ENCODE measurements around the gene ZNF662. TPM values are rescaled to one million over a fixed set of nuclear protein-coding genes. Genes with fewer than 3 reads are reported as not detected.

The ZNF662 gene
- total and polyA plus RNA-seq, 2 of the 13 experiments (the other 11 are each of a cell fraction or from before 2014, with no cell fraction given): not detected

DNA sequence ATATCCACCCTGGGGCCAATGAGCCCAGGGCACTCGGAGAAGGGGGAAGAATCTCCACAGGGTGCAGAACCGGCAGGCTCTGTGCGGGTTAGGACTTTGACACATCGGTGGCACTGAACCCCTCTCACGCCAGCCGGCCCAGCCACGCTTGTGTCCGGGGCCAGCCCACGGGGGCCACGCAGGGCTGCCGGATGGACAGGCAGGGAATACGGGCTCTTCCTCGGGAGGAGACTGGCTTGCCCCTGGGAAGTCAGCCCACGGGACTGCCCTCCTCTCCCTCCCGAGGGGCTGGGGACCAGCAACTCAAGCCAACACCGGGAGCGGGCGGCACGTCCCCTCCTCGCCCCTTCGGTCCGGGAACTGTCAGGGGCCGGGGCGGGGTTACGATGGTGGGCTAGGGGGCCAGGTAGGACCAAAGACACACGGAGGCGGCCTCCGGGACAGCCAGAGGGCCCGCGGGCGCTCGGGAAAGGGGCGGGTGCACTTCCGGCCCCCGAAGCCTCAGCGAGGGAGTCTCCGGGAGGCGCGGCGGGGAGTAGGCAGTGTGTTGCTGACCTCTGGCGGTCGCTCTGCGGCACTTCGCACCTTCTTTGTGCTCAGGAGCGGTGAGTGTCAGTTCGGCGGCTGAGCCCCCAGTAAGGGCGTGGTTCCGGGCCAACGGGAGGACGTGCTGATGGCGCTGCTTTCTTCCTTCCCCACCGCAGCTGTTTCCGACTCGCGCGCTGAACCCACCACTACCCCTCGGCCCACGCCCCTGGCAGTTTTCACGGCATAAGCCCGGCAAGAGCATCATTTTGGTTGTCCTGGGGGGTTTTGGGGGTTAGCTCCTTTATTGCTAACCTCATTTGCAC is 25.1 kb upstream of the ZNF662 start (continued):
- no peak for TF ChIP-seq GLMP (CRISPR knock-in tag; IDR thresholded peaks at IDR 0.05; ENCODE audit: borderline replicate concordance)
- TF ChIP-seq ZBTB38 (CRISPR knock-in tag; IDR thresholded peaks at IDR 0.05): peak; percentile 72
- no peak for TF ChIP-seq ZEB1 (IDR thresholded peaks at IDR 0.05; ENCODE audit: insufficient replicate concordance, low read depth)
- no peak for TF ChIP-seq ZNF256 (CRISPR knock-in tag; conservative IDR thresholded peaks at IDR 0.05)
- TF ChIP-seq, protein P1, sequence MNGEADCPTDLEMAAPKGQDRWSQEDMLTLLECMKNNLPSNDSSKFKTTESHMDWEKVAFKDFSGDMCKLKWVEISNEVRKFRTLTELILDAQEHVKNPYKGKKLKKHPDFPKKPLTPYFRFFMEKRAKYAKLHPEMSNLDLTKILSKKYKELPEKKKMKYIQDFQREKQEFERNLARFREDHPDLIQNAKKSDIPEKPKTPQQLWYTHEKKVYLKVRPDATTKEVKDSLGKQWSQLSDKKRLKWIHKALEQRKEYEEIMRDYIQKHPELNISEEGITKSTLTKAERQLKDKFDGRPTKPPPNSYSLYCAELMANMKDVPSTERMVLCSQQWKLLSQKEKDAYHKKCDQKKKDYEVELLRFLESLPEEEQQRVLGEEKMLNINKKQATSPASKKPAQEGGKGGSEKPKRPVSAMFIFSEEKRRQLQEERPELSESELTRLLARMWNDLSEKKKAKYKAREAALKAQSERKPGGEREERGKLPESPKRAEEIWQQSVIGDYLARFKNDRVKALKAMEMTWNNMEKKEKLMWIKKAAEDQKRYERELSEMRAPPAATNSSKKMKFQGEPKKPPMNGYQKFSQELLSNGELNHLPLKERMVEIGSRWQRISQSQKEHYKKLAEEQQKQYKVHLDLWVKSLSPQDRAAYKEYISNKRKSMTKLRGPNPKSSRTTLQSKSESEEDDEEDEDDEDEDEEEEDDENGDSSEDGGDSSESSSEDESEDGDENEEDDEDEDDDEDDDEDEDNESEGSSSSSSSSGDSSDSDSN (CRISPR knock-in tag; IDR thresholded peaks at IDR 0.05): peak; percentile 36
- TF ChIP-seq, protein P2, sequence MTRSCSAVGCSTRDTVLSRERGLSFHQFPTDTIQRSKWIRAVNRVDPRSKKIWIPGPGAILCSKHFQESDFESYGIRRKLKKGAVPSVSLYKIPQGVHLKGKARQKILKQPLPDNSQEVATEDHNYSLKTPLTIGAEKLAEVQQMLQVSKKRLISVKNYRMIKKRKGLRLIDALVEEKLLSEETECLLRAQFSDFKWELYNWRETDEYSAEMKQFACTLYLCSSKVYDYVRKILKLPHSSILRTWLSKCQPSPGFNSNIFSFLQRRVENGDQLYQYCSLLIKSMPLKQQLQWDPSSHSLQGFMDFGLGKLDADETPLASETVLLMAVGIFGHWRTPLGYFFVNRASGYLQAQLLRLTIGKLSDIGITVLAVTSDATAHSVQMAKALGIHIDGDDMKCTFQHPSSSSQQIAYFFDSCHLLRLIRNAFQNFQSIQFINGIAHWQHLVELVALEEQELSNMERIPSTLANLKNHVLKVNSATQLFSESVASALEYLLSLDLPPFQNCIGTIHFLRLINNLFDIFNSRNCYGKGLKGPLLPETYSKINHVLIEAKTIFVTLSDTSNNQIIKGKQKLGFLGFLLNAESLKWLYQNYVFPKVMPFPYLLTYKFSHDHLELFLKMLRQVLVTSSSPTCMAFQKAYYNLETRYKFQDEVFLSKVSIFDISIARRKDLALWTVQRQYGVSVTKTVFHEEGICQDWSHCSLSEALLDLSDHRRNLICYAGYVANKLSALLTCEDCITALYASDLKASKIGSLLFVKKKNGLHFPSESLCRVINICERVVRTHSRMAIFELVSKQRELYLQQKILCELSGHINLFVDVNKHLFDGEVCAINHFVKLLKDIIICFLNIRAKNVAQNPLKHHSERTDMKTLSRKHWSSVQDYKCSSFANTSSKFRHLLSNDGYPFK (CRISPR knock-in tag; IDR thresholded peaks at IDR 0.05; ENCODE audit: borderline replicate concordance): peak; percentile 67; the same call in 1 of the 2 replicates
- no peak for TF ChIP-seq NR3C1 (CRISPR knock-in tag; IDR thresholded peaks at IDR 0.05)
- TF ChIP-seq, protein P3, sequence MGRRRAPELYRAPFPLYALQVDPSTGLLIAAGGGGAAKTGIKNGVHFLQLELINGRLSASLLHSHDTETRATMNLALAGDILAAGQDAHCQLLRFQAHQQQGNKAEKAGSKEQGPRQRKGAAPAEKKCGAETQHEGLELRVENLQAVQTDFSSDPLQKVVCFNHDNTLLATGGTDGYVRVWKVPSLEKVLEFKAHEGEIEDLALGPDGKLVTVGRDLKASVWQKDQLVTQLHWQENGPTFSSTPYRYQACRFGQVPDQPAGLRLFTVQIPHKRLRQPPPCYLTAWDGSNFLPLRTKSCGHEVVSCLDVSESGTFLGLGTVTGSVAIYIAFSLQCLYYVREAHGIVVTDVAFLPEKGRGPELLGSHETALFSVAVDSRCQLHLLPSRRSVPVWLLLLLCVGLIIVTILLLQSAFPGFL (CRISPR knock-in tag; IDR thresholded peaks at IDR 0.05): no peak
- TF ChIP-seq ZNF772 (CRISPR knock-in tag; IDR thresholded peaks at IDR 0.05): 0 out of 2 replicates have a peak, but pooled peaks have one; percentile 39
- TF ChIP-seq CHD2 (IDR thresholded peaks at IDR 0.05; ENCODE audit: low read depth, low read length): no peak
- TF ChIP-seq MYC (CRISPR knock-in tag; IDR thresholded peaks at IDR 0.05; ENCODE audit: borderline replicate concordance): 0 out of 2 replicates have a peak, but pooled peaks have one; percentile 28
- TF ChIP-seq, protein P4, sequence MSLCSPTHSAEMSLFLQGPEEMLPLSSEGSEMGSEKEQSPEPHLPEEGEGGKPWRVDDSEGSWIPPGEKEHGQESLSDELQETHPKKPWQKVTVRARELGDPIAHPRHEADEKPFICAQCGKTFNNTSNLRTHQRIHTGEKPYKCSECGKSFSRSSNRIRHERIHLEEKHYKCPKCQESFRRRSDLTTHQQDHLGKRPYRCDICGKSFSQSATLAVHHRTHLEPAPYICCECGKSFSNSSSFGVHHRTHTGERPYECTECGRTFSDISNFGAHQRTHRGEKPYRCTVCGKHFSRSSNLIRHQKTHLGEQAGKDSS (CRISPR knock-in tag; IDR thresholded peaks at IDR 0.05; ENCODE audit: borderline replicate concordance, low read depth): peak; percentile 43; the same call in 1 of the 2 replicates
- 0 out of 2 replicates have a peak, but pooled peaks have one; percentile 23 for TF ChIP-seq KDM4B (CRISPR knock-in tag; IDR thresholded peaks at IDR 0.05)
- TF ChIP-seq JUND (CRISPR knock-in tag; IDR thresholded peaks at IDR 0.05): no peak
